Neural cell (in vitro differentiated cells): Measurements from ENCODE around the gene EYS. TPM values are rescaled to one million over a fixed set of nuclear protein-coding genes. Genes with fewer than 3 reads are reported as not detected.

Experiments used
- H2AFZ ChIP-seq: fragments of 200-600, 300-800 bp; sonication (generic), shearing (Covaris generic); 2 replicates; pipeline ENCODE4 v1.6.0; 2014; ENCODE audit warnings: low read depth, mild to moderate bottlenecking, antibody characterized with exemption, low read length, moderate library complexity
- H3F3A ChIP-seq: fragments of 200-600 bp; shearing (Covaris generic); 2 replicates; pipeline ENCODE4 v1.6.1; 2016; ENCODE audit warnings: mild to moderate bottlenecking, moderate library complexity, mixed read lengths, antibody characterized with exemption, low read length; ENCODE audit not compliant: insufficient read depth, poor library complexity, severe bottlenecking
- H3K27ac ChIP-seq: fragments of 200-600, 300-800 bp; sonication (generic), shearing (Covaris generic); 2 replicates; pipeline ENCODE4 v1.5.1; 2014; ENCODE audit warnings: mild to moderate bottlenecking, low read length, moderate library complexity
- H3K27me3 ChIP-seq: fragments of 300-800, 200-600 bp; sonication (generic), shearing (Covaris generic); 2 replicates; pipeline ENCODE4 v1.6.0; 2014; ENCODE audit warnings: mild to moderate bottlenecking, low read depth, low read length, moderate library complexity; ENCODE audit not compliant: insufficient read depth
- H3K36me3 ChIP-seq: fragments of 300-800, 200-600 bp; sonication (generic), shearing (Covaris generic); 2 replicates; pipeline ENCODE4 v1.5.1; 2014; ENCODE audit warnings: mild to moderate bottlenecking, antibody characterized with exemption, low read length, moderate library complexity; ENCODE audit not compliant: insufficient read depth
- H3K4me2 ChIP-seq: fragments of 300-800, 200-600 bp; sonication (generic), shearing (Covaris generic); 2 replicates; pipeline ENCODE4 v1.6.0; 2014; ENCODE audit warnings: mild to moderate bottlenecking, low read length
- H3K4me3 ChIP-seq: fragments of 300-800, 200-600 bp; sonication (generic), shearing (Covaris generic); 2 replicates; pipeline ENCODE4 v1.5.1; 2014; ENCODE audit warnings: mild to moderate bottlenecking, low read length, moderate library complexity
- H3K79me2 ChIP-seq: fragments of 200-600 bp; shearing (Covaris generic); replicated peaks from 2 replicates; pipeline ENCODE4 v1.6.0; 2014; ENCODE audit warnings: mild to moderate bottlenecking, low read length, moderate library complexity; ENCODE audit not compliant: insufficient read depth
- H3K9ac ChIP-seq: fragments of 300-800, 200-600 bp; sonication (generic), shearing (Covaris generic); 2 replicates; pipeline ENCODE4 v1.6.1; 2016; ENCODE audit warnings: mild to moderate bottlenecking, low read length, mixed read lengths
- H3K9me2 ChIP-seq: fragments of 200-600 bp; shearing (Covaris generic); 2 replicates; pipeline ENCODE4 v1.6.1; 2016; ENCODE audit warnings: mild to moderate bottlenecking, low read length, mixed read lengths; ENCODE audit not compliant: insufficient read depth
- H3K9me3 ChIP-seq: fragments of 200-600, 300-800 bp; sonication (generic), shearing (Covaris generic); 2 replicates; pipeline ENCODE4 v1.6.1; 2016; ENCODE audit warnings: mild to moderate bottlenecking, mixed run types, low read length, moderate library complexity, mixed read lengths
- H4K20me1 ChIP-seq: fragments of 200-600 bp; shearing (Covaris generic); 2 replicates; pipeline ENCODE4 v1.6.1; 2016; ENCODE audit warnings: mild to moderate bottlenecking, mixed run types; ENCODE audit not compliant: insufficient read depth
- CTCF ChIP-seq: fragments of 450-650 bp; IDR thresholded peaks from 2 replicates; pipeline ENCODE4 v1.5.1; 2014; ENCODE audit warnings: antibody characterized with exemption, mild to moderate bottlenecking, moderate library complexity; ENCODE audit not compliant: poor library complexity, severe bottlenecking
- EP300 ChIP-seq: fragments of 450-650 bp; conservative IDR thresholded peaks from 2 replicates; pipeline ENCODE4 v1.6.1; 2014; ENCODE audit warnings: antibody characterized with exemption, mild to moderate bottlenecking, moderate library complexity; ENCODE audit not compliant: poor library complexity, severe bottlenecking
- EZH2 ChIP-seq: fragments of 200-600, 300-800 bp; shearing (Covaris generic), sonication (generic); IDR thresholded peaks from 2 replicates; pipeline ENCODE4 v1.6.1; 2014; ENCODE audit warnings: antibody characterized with exemption, low read length, borderline replicate concordance, mild to moderate bottlenecking; ENCODE audit not compliant: insufficient read depth, poor library complexity, severe bottlenecking
- MXI1 ChIP-seq: fragments of 450-650 bp; conservative IDR thresholded peaks from 2 replicates; pipeline ENCODE4 v1.6.1; 2014; ENCODE audit warnings: antibody characterized with exemption, mild to moderate bottlenecking; ENCODE audit not compliant: poor library complexity, severe bottlenecking
- POLR2AphosphoS5 ChIP-seq: IDR thresholded peaks from 2 replicates; pipeline ENCODE4 v1.6.1; 2012
- RAD21 ChIP-seq: fragments of 450-650 bp; conservative IDR thresholded peaks from 2 replicates; pipeline ENCODE4 v1.6.1; 2014; ENCODE audit warnings: antibody characterized with exemption, mild to moderate bottlenecking, moderate library complexity
- REST ChIP-seq: IDR thresholded peaks from 2 replicates; pipeline ENCODE4 v1.6.1; 2012; ENCODE audit warnings: borderline replicate concordance
- SMC3 ChIP-seq: fragments of 450-650 bp; conservative IDR thresholded peaks from 2 replicates; pipeline ENCODE4 v1.6.1; 2014; ENCODE audit warnings: antibody characterized with exemption, mild to moderate bottlenecking, moderate library complexity; ENCODE audit not compliant: poor library complexity
- TAF1 ChIP-seq: IDR thresholded peaks from 2 replicates; pipeline ENCODE4 v1.6.1; 2012; ENCODE audit warnings: low read depth
- polyA plus RNA-seq: library from polyadenylated mRNA; depleted of rRNA; stranded (reverse); fragments of >200 nt; gene quantifications from 2 replicates; pipeline ENCODE4 v1.2.3, GENCODE V29; 2014

The EYS gene
- polyA plus RNA-seq, 1 donor from 2014 or later = 0.38 TPM

GRCh38 chr6:64238071-64238470 lies 1469.0 kb downstream of the EYS start:
- H3K4me2 ChIP-seq = no peak overlapping the region
- no peak overlapping the region for H3K27ac ChIP-seq
- H3K9ac ChIP-seq = no peak overlapping the region
- TF ChIP-seq MXI1 (no peak), RAD21 (no peak), CTCF (no peak), SMC3 (no peak), EZH2 (no peak), REST (no peak)
- H3K9me3 ChIP-seq = no peaks in the 10 kb centered on the region
- H3K9me2 ChIP-seq = no peaks in the 10 kb centered on the region
- no peaks in the 10 kb centered on the region for H3K27me3 ChIP-seq
- no peaks in the 10 kb centered on the region for H3K79me2 ChIP-seq
- H2AFZ ChIP-seq = no peak overlapping the region
- H4K20me1 ChIP-seq = no peaks in the 10 kb centered on the region
- no peaks in the 10 kb centered on the region for H3K36me3 ChIP-seq
- no peak overlapping the region for H3K4me3 ChIP-seq
- no peaks in the 10 kb centered on the region for H3F3A ChIP-seq

GRCh38 chr6:64233746-64234145 lies 1473.3 kb downstream of the EYS start:
- Histone ChIP-seq H2AFZ (no peak overlapping the region), H3K27me3 (no peaks in the 10 kb centered on the region), H3K79me2 (no peaks in the 10 kb centered on the region), H3K9ac (no peak overlapping the region), H3K9me2 (no peaks in the 10 kb centered on the region), H3K4me3 (no peak overlapping the region), H3K36me3 (no peaks in the 10 kb centered on the region), H3F3A (no peaks in the 10 kb centered on the region), H3K4me2 (no peak overlapping the region), H3K27ac (no peak overlapping the region), H3K9me3 (no peaks in the 10 kb centered on the region), H4K20me1 (no peaks in the 10 kb centered on the region)
- TF ChIP-seq TAF1 (no peak), SMC3 (no peak), MXI1 (no peak), EP300 (no peak), CTCF (no peak), EZH2 (no peak), RAD21 (no peak), REST (no peak), POLR2AphosphoS5 (no peak)
